GM23338 (cell line): Measurements from ENCODE around the gene PCBP3.

Source experiments
- CREB1 ChIP-seq: fragments of 250-450 bp; sonication (Bioruptor Pico); IDR thresholded peaks from 2 replicates; pipeline ENCODE4 v1.5.0; 2020; ENCODE audit warnings: low read depth, mild to moderate bottlenecking, moderate library complexity
- CTCF ChIP-seq, 2 experiments: fragments of 200-600 bp in 1 of 2; sonication (generic) in 1 of 2; conservative IDR thresholded peaks; 2 replicates each; pipeline versions ENCODE4 v1.5.1 to v1.6.1; 2016 to 2017; ENCODE audit warnings: antibody characterized with exemption in 2 of 2, low read depth in 2 of 2, mild to moderate bottlenecking in 2 of 2, moderate library complexity in 1 of 2
- ETS1 ChIP-seq: IDR thresholded peaks from 2 replicates; pipeline ENCODE4 v1.6.1; 2016; ENCODE audit warnings: antibody characterized with exemption
- EZH2 ChIP-seq: fragments of 200-600 bp; sonication (generic); IDR thresholded peaks from one replicate; pipeline ENCODE4 v1.8.0; 2017; ENCODE audit warnings: antibody characterized with exemption, mild to moderate bottlenecking, low read depth; ENCODE audit not compliant: unreplicated experiment
- EZH2phosphoT487 ChIP-seq: fragments of 200-600 bp; sonication (generic); IDR thresholded peaks from one replicate; pipeline ENCODE4 v1.8.1; 2018; ENCODE audit warnings: antibody characterized with exemption; ENCODE audit not compliant: unreplicated experiment
- JUNB ChIP-seq: IDR thresholded peaks from one replicate; pipeline ENCODE4 v1.6.1; 2016; ENCODE audit warnings: antibody characterized with exemption; ENCODE audit not compliant: unreplicated experiment
- NANOG ChIP-seq: IDR thresholded peaks from 2 replicates; pipeline ENCODE4 v1.6.1; 2016; ENCODE audit warnings: antibody characterized with exemption, borderline replicate concordance
- POLR2AphosphoS5 ChIP-seq: IDR thresholded peaks from 2 replicates; pipeline ENCODE4 v1.6.1; 2016; ENCODE audit warnings: antibody characterized with exemption, low read depth
- REST ChIP-seq: IDR thresholded peaks from one replicate; pipeline ENCODE4 v1.6.1; 2018; ENCODE audit warnings: antibody characterized with exemption; ENCODE audit not compliant: unreplicated experiment
- STAT1 ChIP-seq: IDR thresholded peaks from one replicate; pipeline ENCODE4 v1.6.1; 2016; ENCODE audit warnings: antibody characterized with exemption; ENCODE audit not compliant: unreplicated experiment
- ZNF114 ChIP-seq: fragments of 250-450 bp; sonication (Bioruptor Pico); IDR thresholded peaks from 2 replicates; pipeline ENCODE4 v1.5.0; 2020; ENCODE audit warnings: mild to moderate bottlenecking, moderate library complexity
- ZNF331 ChIP-seq: fragments of 250-450 bp; sonication (Bioruptor Pico); IDR thresholded peaks from 2 replicates; pipeline ENCODE4 v1.5.0; 2020; ENCODE audit warnings: low read depth, mild to moderate bottlenecking, moderate library complexity

GRCh38 chr21:45640001-45640887 is 3.3 kb upstream of the PCBP3 start:
- TF ChIP-seq CTCF (conservative IDR thresholded peaks at IDR 0.05; ENCODE audit: low read depth in 2 of 2) (no peak), EZH2 (no peak), POLR2AphosphoS5 (no peak), REST (no peak), CREB1 (CRISPR knock-in tag) (no peak), ETS1 (no peak), JUNB (no peak), STAT1 (no peak), EZH2phosphoT487 (no peak), ZNF331 (no peak), NANOG (no peak), ZNF114 (no peak)
